Activated CD8-positive, alpha-beta memory T cell treated with anti-CD3 and anti-CD28 coated beads, Interleukin-2, amount 50 U/mL, for 1 hour (primary cell): ENCODE results near the gene ESPN.

ENCODE experiments used
- DNase-seq: peaks from one replicate; pipeline ENCODE4 v3.0.0-alpha.2; 2020; ENCODE audit errors: extremely low read depth

Gene ESPN

GRCh38 chr1:6466751-6467150 lies 42.2 kb downstream of the ESPN start:
- DNase-seq: no peak

GRCh38 chr1:6467224-6467623 lies 42.6 kb downstream of the ESPN start:
- DNase-seq: no peak

GRCh38 chr1:6467744-6468688 lies 43.4 kb downstream of the ESPN start:
- no peak for DNase-seq

GRCh38 chr1:6468729-6469461 lies 44.3 kb downstream of the ESPN start:
- no peak for DNase-seq

GRCh38 chr1:6470132-6471085 lies 45.8 kb downstream of the ESPN start:
- no peak for DNase-seq

GRCh38 chr1:6471086-6471969 lies 46.8 kb downstream of the ESPN start:
- DNase-seq: no peak

- DNase-seq: no peak
Measured at GRCh38 chr1:6471970-6472368, 47.4 kb downstream of the ESPN start.

GRCh38 chr1:6472391-6472790 lies 47.8 kb downstream of the ESPN start:
- DNase-seq: no peak

- DNase-seq: no peak
Measured at GRCh38 chr1:6473156-6473555, 48.6 kb downstream of the ESPN start.

- DNase-seq: no peak
Measured at GRCh38 chr1:6473974-6474814, 49.6 kb downstream of the ESPN start.

GRCh38 chr1:6474815-6475282 lies 50.3 kb downstream of the ESPN start:
- no peak for DNase-seq

GRCh38 chr1:6475381-6476133 lies 51.0 kb downstream of the ESPN start:
- peak; percentile 51 for DNase-seq

GRCh38 chr1:6476483-6476882 lies 51.9 kb downstream of the ESPN start:
- DNase-seq: no peak

- no peak for DNase-seq
Measured at GRCh38 chr1:6477039-6477820, 52.7 kb downstream of the ESPN start.

- DNase-seq: no peak
Measured at GRCh38 chr1:6481820-6482219, 57.2 kb downstream of the ESPN start.

GRCh38 chr1:6483017-6483760 lies 58.6 kb downstream of the ESPN start:
- no peak for DNase-seq

- no peak for DNase-seq
Measured at GRCh38 chr1:6483761-6484117, 59.2 kb downstream of the ESPN start.

GRCh38 chr1:6484826-6485167 lies 60.2 kb downstream of the ESPN start:
- DNase-seq: no peak
